Occipital lobe (tissue), 2 donors: ENCODE results near the gene TAS2R19. TPM values are rescaled to one million over a fixed set of nuclear protein-coding genes. Genes with fewer than 3 reads are reported as not detected.
"Not testable (repeated sequence)": the region's sequence is repeated elsewhere in the genome, so short reads cannot be mapped to it uniquely, and the experiment has no call there.

Source experiments
- DNase-seq: peaks from one replicate; lab custom pipeline; 2025; lab: John Stamatoyannopoulos, UW
- total RNA-seq: library from RNA; depleted of rRNA; stranded (reverse); fragments of >200 nt; gene quantifications from one replicate; pipeline ENCODE4 v1.2.3, GENCODE V29; 2014

Gene TAS2R19
- 28.7 TPM for total RNA-seq

- no peak for DNase-seq
Measured at GRCh38 chr12:11022520-11022919, at the start of gene TAS2R19. Gene TAS2R19 (minus strand): TSS chr12:11022620. CDS start chr12:11022571, 49 bp downstream.

GRCh38 chr12:11071414-11071813 lies 49.0 kb upstream of the TAS2R19 start:
- no peak for DNase-seq

GRCh38 chr12:11070999-11071398 lies 48.6 kb upstream of the TAS2R19 start:
- DNase-seq, result no peak

- DNase-seq, result no peak
Measured at GRCh38 chr12:11069854-11070365, 47.5 kb upstream of the TAS2R19 start.

- DNase-seq, result no peak
Measured at GRCh38 chr12:11067514-11067913, 45.1 kb upstream of the TAS2R19 start.

GRCh38 chr12:11062194-11062593 lies 39.8 kb upstream of the TAS2R19 start, which contains the start of gene TAS2R46:
Gene TAS2R46 (minus strand): TSS chr12:11062294. CDS start chr12:11062294, 0 bp downstream.
- DNase-seq, result not testable (repeated sequence)

- no peak for DNase-seq
Measured at GRCh38 chr12:11059784-11060183, 37.4 kb upstream of the TAS2R19 start.

GRCh38 chr12:11059041-11059440 lies 36.6 kb upstream of the TAS2R19 start:
- DNase-seq, result no peak

GRCh38 chr12:11055306-11055705 lies 32.9 kb upstream of the TAS2R19 start:
- DNase-seq, result no peak

- DNase-seq, result not testable (repeated sequence)
Measured at GRCh38 chr12:11049806-11050531, 27.5 kb upstream of the TAS2R19 start.

- not testable (repeated sequence) for DNase-seq
Measured at GRCh38 chr12:11041366-11041765, 18.9 kb upstream of the TAS2R19 start.

- no peak for DNase-seq
Measured at GRCh38 chr12:11040162-11040561, 17.7 kb upstream of the TAS2R19 start.

- DNase-seq, result no peak
Measured at GRCh38 chr12:11039171-11039570, 16.8 kb upstream of the TAS2R19 start.

GRCh38 chr12:11033959-11034358 lies 11.5 kb upstream of the TAS2R19 start:
- DNase-seq, result not testable (repeated sequence)

- DNase-seq, result no peak
Measured at GRCh38 chr12:11031307-11031706, 8.9 kb upstream of the TAS2R19 start, which contains the start of gene TAS2R31. Gene TAS2R31 (minus strand): TSS chr12:11031407. CDS start chr12:11031335, 72 bp downstream.

- no peak for DNase-seq
Measured at GRCh38 chr12:11026118-11026517, 3.7 kb upstream of the TAS2R19 start.

- DNase-seq, result no peak
Measured at GRCh38 chr12:11023387-11023786, 967 bp upstream of the TAS2R19 start.

GRCh38 chr12:11016937-11017336 lies 5.5 kb downstream of the TAS2R19 start:
- DNase-seq, result no peak

- no peak for DNase-seq
Measured at GRCh38 chr12:11015775-11016430, 6.5 kb downstream of the TAS2R19 start.

GRCh38 chr12:11014234-11014633 lies 8.2 kb downstream of the TAS2R19 start:
- no peak for DNase-seq

GRCh38 chr12:11007608-11008007 lies 14.8 kb downstream of the TAS2R19 start:
- no peak for DNase-seq

- no peak for DNase-seq
Measured at GRCh38 chr12:10998204-10998603, 24.2 kb downstream of the TAS2R19 start, which contains the start of gene TAS2R20. Gene TAS2R20 (minus strand): TSS chr12:10998304. CDS start chr12:10997875, 429 bp downstream.
